IMR-90 (cell line): ENCODE results near the gene RTCB.

ENCODE experiments used
- CEBPB ChIP-seq: IDR thresholded peaks from 2 replicates; pipeline ENCODE4 v1.6.1; 2012; ENCODE audit warnings: low read depth, low read length, improper control_type of control experiment
- NFE2L2 ChIP-seq: fragments of 150-350 bp; IDR thresholded peaks from 2 replicates; pipeline ENCODE4 v1.6.1; 2016; ENCODE audit warnings: low read depth, mild to moderate bottlenecking, low read length
- POLR2A ChIP-seq: IDR thresholded peaks from 2 replicates; pipeline ENCODE4 v1.6.1; 2012; ENCODE audit warnings: mild to moderate bottlenecking, low read depth, low read length
- RAD21 ChIP-seq: IDR thresholded peaks from 2 replicates; pipeline ENCODE4 v1.6.1; 2012; ENCODE audit warnings: low read length, improper control_type of control experiment
- TF ChIP-seq, protein P1 (sequence below): conservative IDR thresholded peaks from 2 replicates; pipeline ENCODE4 v1.5.1; 2012; ENCODE audit warnings: mild to moderate bottlenecking, low read depth, low read length, improper control_type of control experiment

DNA sequence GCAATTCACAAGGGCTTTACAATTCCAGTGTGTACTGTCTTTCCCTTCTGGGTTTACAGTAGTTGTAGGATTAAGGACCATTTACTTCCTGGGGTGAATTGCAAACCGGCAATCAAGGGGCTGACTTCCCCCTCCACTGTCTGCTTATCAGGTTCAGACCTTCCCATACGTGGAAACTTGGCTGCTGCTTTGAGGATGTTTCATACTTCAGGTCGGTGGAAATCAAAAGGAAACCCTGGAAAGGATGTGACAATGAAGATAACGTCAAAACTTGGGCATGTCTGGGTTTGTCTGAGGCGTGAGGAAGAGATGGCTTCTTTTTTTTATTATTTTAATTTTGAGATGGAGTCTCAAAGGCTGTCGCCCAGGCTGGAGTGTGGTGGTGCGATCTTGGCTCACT lies 2.1 kb upstream of the RTCB start:
- TF ChIP-seq, protein P1, sequence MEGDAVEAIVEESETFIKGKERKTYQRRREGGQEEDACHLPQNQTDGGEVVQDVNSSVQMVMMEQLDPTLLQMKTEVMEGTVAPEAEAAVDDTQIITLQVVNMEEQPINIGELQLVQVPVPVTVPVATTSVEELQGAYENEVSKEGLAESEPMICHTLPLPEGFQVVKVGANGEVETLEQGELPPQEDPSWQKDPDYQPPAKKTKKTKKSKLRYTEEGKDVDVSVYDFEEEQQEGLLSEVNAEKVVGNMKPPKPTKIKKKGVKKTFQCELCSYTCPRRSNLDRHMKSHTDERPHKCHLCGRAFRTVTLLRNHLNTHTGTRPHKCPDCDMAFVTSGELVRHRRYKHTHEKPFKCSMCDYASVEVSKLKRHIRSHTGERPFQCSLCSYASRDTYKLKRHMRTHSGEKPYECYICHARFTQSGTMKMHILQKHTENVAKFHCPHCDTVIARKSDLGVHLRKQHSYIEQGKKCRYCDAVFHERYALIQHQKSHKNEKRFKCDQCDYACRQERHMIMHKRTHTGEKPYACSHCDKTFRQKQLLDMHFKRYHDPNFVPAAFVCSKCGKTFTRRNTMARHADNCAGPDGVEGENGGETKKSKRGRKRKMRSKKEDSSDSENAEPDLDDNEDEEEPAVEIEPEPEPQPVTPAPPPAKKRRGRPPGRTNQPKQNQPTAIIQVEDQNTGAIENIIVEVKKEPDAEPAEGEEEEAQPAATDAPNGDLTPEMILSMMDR: no peak
- no peak for TF ChIP-seq NFE2L2
- no peak for TF ChIP-seq CEBPB
- no peak for TF ChIP-seq RAD21
- no peak for TF ChIP-seq POLR2A
